Measurements from ENCODE around the gene C11orf68.

- TF ChIP-seq CTCF (IDR thresholded peaks at IDR 0.05) (no peak), POLR2A (IDR thresholded peaks at IDR 0.05) (no peak)
Observed at GRCh38 chr11:65891219-65892136, 27.4 kb downstream of the C11orf68 start.

Data from thyroid gland (tissue), 4 donors.